Immature natural killer cell (primary cell): ENCODE measurements around the gene HDAC10. TPM values are rescaled to one million over a fixed set of nuclear protein-coding genes. Genes with fewer than 3 reads are reported as not detected.
A peak's percentile ranks its signal among the peaks of the same experiment; 100 is the strongest.

Experiments used
- DNase-seq, 3 donors: peaks; one replicate each; pipeline ENCODE4 v3.0.0; 2022; ENCODE audit warnings: mixed read lengths in 1 of 3
- H3K27ac Mint-ChIP-seq, 6 donors: one replicate each; pipeline ENCODE4 v1.8.0; 2020; ENCODE audit warnings: mixed read lengths in 6 of 6, mild to moderate bottlenecking in 5 of 6, inconsistent platforms in 4 of 6, moderate library complexity in 3 of 6
- H3K27me3 Mint-ChIP-seq, 3 donors: one replicate each; pipeline ENCODE4 v1.8.0; 2020 to 2021; ENCODE audit warnings: low read depth in 3 of 3, mild to moderate bottlenecking in 3 of 3, mixed read lengths in 3 of 3, moderate library complexity in 3 of 3, inconsistent platforms in 1 of 3
- H3K36me3 Mint-ChIP-seq, 3 donors: one replicate each; pipeline ENCODE4 v1.8.0; 2020; ENCODE audit warnings: mixed read lengths in 3 of 3, inconsistent platforms in 2 of 3, mild to moderate bottlenecking in 2 of 3
- H3K4me1 Mint-ChIP-seq, 2 donors: one replicate each; pipeline ENCODE4 v1.8.0; 2020; ENCODE audit warnings: inconsistent platforms in 2 of 2, mild to moderate bottlenecking in 2 of 2, mixed read lengths in 2 of 2, moderate library complexity in 1 of 2
- H3K4me3 Mint-ChIP-seq, 5 donors: one replicate each; pipeline ENCODE4 v1.8.0; 2020; ENCODE audit warnings: mild to moderate bottlenecking in 5 of 5, mixed read lengths in 5 of 5, inconsistent platforms in 3 of 5, moderate library complexity in 3 of 5
- H3K9me3 Mint-ChIP-seq, 6 donors: one replicate each; pipeline ENCODE4 v1.8.0; 2020; ENCODE audit warnings: mild to moderate bottlenecking in 6 of 6, mixed read lengths in 6 of 6, inconsistent platforms in 4 of 6, moderate library complexity in 3 of 6
- polyA plus RNA-seq, 3 donors: library from polyadenylated mRNA; unstranded; fragments of 300-500 nt; fragmentation: Illumina TruSeq; gene quantifications; one replicate each; pipeline ENCODE4 v1.2.3, GENCODE V29; 2021

HDAC10 gene
- polyA plus RNA-seq, 3 donors from 2014 or later = 10.0 to 13.4 (median 11.2) TPM

DNA sequence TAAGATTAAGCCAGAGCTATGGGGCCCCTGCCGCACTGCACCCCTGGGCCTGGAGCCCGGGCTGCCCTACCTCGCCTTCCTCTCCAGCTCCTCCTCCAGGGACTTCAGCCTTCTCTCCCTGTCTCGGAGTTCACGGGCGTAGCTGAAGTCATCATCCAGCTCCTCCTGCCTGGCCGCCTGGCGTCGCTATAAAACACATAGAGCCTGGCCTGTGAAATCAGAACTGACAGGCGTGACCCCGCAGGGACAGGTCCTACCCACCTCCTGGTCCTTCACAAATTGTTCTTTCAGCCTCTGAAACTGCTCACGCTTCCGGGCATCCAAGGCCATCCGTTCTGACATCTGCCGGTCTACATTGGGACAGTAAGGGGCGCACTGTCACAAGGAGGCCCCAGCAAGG, 27.0 kb downstream of the HDAC10 start:
- Mint-ChIP-seq H3K9me3 (no peaks in the 10 kb centered on the region), H3K27me3 (peaks cover 2 to 9% (median 3%) of the 10 kb centered on the region in 3 donors), H3K27ac (peak overlapping the region in 1 of 6 donors; percentile 4), H3K36me3 (peaks cover 0 to 20% (median 7%) of the 10 kb centered on the region in 3 donors), H3K4me1 (no peaks in the 10 kb centered on the region), H3K4me3 (no peak overlapping the region)
- DNase-seq = no peak

DNA sequence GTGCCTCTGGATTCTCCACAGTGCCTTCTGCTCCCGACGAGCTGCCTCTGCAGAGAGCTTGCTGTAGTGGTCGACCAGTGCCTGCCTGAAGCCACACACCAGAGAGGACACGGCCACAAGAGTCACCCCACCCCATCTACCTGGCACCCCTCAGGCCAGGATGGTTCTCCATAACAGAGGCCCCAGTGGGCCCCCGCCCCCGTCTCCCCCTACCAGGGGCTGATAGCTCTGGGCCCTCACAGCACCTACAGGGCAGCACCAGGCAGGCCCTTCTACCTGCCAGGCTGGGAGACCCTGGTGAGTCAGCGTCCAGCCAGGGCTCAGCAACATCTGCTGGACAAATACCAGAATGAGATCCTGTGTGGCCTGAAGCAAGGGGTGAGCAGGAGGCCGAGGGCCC, 28.6 kb downstream of the HDAC10 start:
- Mint-ChIP-seq H3K4me1 (no peaks in the 10 kb centered on the region), H3K36me3 (peaks cover 0 to 18% (median 0%) of the 10 kb centered on the region in 3 donors), H3K4me3 (no peak overlapping the region), H3K9me3 (no peaks in the 10 kb centered on the region), H3K27me3 (peaks cover 3 to 9% (median 7%) of the 10 kb centered on the region in 3 donors), H3K27ac (no peak overlapping the region)
- no peak for DNase-seq

DNA sequence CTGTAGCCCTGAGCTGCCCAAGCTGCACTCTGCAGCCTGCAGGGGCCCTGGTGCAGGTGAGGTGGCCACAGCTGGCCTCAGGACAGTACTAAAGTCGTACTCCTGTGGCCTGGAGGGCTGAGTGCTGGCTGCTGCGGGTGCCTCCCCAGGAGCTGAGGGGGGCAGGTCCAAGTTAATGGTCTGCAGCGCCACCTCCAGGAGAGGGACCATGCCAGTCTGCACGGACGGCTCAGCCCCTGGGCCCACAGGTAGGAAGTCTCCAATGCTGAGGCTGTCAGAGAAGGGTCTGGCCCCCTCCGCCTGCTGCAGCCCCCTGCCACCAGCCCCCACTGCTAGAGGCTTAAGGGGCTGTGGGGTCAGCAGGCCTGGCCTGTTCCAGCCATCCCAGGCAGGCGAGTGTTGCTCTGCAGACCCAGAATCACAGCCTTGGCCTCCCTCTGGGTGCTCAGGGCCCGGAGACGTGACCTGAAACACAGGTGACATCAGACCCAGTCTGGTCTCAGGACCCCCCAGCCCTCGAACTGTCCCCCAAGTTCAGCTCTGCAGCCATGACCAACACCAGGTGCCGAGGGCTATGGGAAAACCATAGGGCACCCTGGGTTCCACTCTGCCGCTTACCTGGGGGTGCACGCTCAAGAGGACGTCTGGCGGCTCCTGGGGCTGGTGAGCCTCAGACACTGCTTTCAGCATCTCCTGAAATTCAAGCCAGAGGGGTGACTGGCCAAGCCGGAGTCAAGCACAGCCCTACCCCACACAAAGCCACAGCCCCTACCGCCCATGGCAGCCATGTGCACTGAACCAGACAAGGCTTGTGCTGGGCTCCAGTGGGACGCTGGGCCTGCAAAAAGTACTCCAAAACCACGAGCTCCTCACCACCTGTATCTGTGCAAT, 29.4 kb downstream of the HDAC10 start:
- Mint-ChIP-seq H3K4me1 (no peaks in the 10 kb centered on the region), H3K27ac (no peak overlapping the region)
- DNase-seq = no peak

DNA sequence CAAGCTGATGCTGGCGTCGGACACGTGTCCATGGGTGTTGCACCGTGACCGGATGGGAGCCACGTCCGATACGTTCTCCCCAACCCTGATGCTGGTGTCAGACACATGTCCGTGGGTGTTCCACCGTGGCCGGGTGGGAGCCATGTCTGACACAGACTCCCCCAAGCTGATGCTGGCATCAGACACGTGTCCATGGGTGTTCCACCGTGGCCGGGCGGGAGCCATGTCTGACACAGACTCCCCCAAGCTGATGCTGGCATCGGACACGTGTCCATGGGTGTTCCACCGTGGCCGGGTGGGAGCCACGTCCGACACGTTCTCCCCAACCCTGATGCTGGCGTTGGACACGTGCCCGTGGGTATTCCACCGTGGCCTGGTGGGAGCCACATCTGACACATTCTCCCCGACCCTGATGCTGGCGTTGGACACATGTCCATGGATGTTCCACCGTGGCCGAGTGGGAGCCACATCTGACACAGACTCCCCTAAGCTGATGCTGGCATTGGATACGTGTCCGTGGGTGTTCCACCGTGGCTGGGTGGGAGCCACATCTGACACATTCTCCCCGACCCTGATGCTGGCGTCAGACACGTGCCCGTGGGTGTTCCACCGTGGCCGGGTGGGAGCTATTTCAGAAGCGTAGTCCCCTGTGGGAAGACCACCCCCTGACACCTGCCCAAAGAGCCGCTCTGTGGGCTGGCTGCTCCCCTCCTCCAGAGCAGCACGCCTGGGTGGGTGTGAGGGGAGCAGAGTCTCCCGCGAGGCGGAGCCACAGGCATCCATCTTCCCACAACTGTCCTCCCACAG, 30.3 kb downstream of the HDAC10 start:
- Mint-ChIP-seq H3K27me3 (peaks cover 3 to 15% (median 10%) of the 10 kb centered on the region in 3 donors), H3K4me3 (no peak overlapping the region), H3K36me3 (peaks cover 0 to 24% (median 0%) of the 10 kb centered on the region in 3 donors), H3K9me3 (no peaks in the 10 kb centered on the region), H3K27ac (peak overlapping the region in 1 of 6 donors; percentile 23), H3K4me1 (no peaks in the 10 kb centered on the region)
- DNase-seq = no peak

More for the DNA sequence above, 29.4 kb downstream of the HDAC10 start:
- Mint-ChIP-seq H3K27me3 (peaks cover 3 to 12% (median 9%) of the 10 kb centered on the region in 3 donors), H3K4me3 (no peak overlapping the region), H3K36me3 (peaks cover 0 to 21% (median 0%) of the 10 kb centered on the region in 3 donors), H3K9me3 (no peaks in the 10 kb centered on the region)

DNA sequence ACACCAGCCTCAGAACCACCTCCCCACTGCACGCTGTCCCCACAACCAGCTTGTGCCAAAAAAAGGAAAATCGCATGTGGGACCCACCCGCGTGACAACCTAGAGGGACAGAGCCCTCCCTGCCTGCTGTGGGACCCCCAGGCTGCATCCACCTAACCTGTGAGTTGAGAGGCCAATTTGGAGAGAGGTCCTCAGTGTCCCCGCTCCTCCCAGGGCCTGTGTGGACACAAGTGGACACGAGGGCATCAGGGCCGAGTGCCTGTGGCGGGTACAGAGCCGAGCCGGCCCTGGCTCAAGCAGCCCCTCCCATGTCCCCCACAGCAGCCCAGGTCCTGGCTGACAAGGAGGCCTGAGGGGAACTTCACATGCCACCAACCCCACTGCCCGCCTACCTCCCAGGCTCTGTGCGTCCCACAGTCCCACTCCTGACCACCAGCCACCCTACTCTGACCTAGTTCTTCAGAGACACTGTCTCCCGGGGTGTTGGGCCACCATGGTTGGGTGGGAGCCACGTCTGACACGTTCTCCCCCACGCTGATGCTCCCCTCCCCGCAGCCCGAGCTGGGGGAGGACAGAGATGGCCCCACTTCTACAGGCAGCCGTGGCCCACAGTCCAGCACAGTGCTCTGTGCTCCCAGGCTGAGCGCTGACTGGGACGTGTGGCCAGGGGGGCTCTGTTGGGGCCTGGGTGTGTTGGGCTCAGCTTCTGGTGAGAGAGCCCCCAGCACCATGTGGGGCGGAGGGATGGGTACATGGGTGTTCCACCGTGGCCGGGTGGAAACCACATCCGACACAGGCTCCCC, 31.1 kb downstream of the HDAC10 start:
- Mint-ChIP-seq H3K9me3 (no peaks in the 10 kb centered on the region), H3K4me1 (peaks cover 0 to 2% of the 10 kb centered on the region in 2 donors), H3K27me3 (peaks cover 3 to 18% (median 10%) of the 10 kb centered on the region in 3 donors), H3K36me3 (peaks cover 0 to 24% (median under 1%) of the 10 kb centered on the region in 3 donors), H3K27ac (peak overlapping the region in 1 of 6 donors; percentile 39), H3K4me3 (no peak overlapping the region)
- DNase-seq = no peak

DNA sequence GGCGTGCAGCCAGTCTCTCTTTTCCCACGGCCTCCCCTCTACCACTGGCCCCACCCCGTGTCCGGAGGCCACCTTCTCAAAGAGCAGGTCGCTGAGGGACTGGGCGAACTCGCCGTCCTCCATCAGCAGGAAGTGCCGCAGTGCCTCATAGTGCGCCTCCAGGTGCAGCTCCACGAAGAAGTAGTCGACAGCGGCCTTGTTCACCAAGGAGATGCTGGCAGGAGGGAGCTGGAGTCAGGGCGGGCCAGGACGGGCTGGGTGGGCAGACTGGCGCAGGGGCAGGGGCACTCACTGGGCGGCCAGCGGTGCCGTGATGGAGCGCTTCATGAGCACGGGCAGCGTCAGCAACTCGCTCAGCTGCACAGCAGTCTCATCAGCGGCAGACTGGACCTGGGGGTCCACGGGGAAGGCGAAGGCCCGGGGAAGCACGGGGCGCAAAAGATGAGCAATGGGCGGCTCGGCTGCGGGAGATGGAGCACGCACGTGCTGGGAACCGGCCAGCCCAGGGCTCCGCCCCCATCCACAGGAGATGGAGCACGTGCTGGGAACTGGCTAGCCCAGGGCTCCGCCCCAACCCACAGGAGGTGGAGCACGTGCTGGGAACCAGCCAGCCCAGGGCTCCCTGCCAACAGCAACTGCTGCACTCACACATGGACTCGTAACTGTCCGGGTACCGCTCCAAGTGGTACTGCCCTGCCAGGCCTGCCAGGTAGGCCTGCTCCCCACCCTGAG, 31.9 kb downstream of the HDAC10 start:
- DNase-seq = no peak
- Mint-ChIP-seq H3K27ac (no peak overlapping the region), H3K4me3 (no peak overlapping the region), H3K36me3 (peaks cover 0 to 25% (median 5%) of the 10 kb centered on the region in 3 donors), H3K27me3 (peaks cover 3 to 18% (median 6%) of the 10 kb centered on the region in 3 donors), H3K4me1 (peaks cover 3 to 6% of the 10 kb centered on the region in 2 donors), H3K9me3 (no peaks in the 10 kb centered on the region)

DNA sequence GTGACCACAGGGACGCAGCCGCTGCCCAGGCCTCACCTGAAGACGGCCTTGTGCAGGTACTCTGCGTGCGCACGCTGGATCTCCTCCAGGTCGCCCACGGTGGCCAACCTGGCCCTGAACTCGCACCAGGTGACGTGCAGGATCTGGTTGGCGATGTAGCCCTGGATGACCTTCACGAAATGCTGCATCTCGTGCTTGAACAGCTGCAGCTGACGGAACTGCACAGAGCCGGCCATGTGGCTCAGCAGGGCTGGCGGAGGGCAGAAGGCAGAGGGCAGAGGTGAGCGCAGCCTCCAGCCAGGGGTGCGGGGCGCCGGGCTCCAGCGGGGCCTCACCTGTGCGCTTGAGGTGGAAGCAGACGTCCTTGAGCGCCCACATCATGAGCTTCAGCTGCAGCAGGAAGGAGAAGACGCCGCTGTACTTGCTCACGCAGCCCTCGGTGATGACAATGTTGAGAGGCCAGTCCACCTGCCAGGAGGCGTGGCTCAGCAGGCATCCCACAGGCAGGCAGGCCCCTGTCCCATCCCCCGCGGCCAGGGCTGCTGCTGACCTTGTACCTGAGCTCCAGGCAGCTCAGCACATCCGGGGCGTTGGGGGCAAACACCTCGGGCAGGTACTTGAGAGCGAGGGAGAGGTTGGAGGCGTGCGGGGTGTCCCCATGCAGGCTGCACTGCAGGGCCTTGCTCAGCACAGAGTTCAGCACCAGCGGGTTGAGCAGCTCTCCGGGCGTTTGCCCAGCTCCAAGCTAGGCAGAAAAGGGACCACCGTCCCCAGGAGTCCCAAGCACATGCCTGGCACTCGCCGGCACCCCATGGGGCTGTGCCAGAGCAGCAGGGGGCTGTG, 32.7 kb downstream of the HDAC10 start:
- Mint-ChIP-seq H3K27me3 (peaks cover 3 to 18% (median 5%) of the 10 kb centered on the region in 3 donors), H3K9me3 (no peaks in the 10 kb centered on the region), H3K36me3 (peaks cover 0 to 20% (median 5%) of the 10 kb centered on the region in 3 donors), H3K4me3 (no peak overlapping the region), H3K27ac (no peak overlapping the region), H3K4me1 (peaks cover 5 to 7% of the 10 kb centered on the region in 2 donors)
- DNase-seq = no peak

DNA sequence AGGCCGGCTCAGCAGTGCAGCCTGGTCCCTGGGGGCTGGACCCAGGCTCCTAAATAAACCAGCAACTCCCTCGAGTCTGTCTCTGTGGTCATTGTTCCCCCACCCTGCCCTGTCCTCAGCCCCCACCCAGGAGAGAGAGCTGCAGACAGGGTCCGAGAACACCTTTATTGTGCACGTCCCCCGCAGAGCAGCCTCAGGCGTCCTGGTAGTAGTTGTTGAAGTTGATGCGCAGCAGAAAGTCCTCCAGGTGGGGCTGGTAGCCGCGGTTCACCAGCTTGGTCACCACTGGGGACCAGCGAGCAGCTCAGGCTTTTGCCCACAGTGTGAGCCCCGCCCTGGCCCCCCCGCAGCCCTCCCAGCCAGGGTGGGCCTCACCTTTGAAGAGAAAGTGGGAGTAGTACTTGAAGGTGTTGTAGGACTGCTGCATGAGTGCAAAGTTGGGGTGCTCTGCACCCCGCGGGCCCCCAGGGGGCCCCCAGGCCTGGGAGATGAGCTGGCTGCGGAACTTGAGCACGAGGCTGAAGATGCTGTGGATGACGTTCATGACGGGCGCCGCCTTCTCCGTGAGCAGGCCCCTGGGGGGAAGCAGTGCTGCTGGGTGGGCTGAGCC, 33.4 kb downstream of the HDAC10 start:
- H3K27ac Mint-ChIP-seq = no peak overlapping the region

DNA sequence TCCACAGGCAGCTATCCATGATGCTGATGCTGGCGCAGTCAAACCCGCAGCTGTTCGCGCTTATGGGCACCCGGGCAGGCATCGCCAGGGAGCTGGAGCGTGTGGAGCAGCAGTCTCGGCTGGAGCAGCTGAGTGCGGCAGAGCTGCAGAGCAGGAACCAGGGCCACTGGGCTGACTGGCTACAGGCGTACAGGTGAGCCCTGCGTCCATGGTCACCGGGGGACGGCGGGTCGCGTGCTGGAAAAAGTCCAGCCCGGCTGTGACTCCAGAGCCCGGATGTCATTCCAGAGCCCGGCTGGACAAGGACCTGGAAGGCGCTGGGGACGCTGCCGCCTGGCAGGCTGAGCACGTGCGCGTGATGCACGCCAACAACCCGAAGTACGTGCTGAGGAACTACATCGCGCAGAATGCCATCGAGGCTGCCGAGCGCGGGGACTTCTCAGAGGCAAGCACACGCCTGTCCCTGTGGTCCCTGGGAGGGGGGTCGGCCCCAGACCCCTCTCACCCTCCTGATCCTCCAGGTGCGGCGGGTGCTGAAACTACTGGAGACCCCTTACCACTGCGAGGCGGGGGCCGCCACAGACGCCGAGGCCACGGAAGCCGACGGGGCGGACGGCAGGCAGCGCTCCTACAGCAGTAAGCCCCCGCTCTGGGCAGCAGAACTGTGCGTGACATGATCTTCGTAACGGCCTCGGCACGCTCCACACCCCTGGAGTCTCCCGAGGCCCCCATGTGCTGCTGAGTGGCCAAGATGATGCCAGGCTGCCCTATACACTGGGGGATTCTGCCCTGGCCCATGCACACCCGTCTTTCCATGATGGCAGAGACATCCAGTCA, 34.2 kb downstream of the HDAC10 start:
- Mint-ChIP-seq H3K36me3 (peaks cover 0 to 28% (median 11%) of the 10 kb centered on the region in 3 donors), H3K9me3 (no peaks in the 10 kb centered on the region), H3K4me3 (no peak overlapping the region), H3K4me1 (peaks cover 10 to 22% of the 10 kb centered on the region in 2 donors), H3K27me3 (peaks cover 5 to 18% (median 8%) of the 10 kb centered on the region in 3 donors), H3K27ac (no peak overlapping the region)
- no peak for DNase-seq

More for the DNA sequence above, 33.4 kb downstream of the HDAC10 start:
- H3K36me3 Mint-ChIP-seq = peaks cover 0 to 22% (median 8%) of the 10 kb centered on the region in 3 donors
- no peak for DNase-seq
- peaks cover 5 to 18% (median 8%) of the 10 kb centered on the region in 3 donors for H3K27me3 Mint-ChIP-seq
- no peak overlapping the region for H3K4me3 Mint-ChIP-seq
- H3K9me3 Mint-ChIP-seq = no peaks in the 10 kb centered on the region
- peaks cover 10 to 15% of the 10 kb centered on the region in 2 donors for H3K4me1 Mint-ChIP-seq

DNA sequence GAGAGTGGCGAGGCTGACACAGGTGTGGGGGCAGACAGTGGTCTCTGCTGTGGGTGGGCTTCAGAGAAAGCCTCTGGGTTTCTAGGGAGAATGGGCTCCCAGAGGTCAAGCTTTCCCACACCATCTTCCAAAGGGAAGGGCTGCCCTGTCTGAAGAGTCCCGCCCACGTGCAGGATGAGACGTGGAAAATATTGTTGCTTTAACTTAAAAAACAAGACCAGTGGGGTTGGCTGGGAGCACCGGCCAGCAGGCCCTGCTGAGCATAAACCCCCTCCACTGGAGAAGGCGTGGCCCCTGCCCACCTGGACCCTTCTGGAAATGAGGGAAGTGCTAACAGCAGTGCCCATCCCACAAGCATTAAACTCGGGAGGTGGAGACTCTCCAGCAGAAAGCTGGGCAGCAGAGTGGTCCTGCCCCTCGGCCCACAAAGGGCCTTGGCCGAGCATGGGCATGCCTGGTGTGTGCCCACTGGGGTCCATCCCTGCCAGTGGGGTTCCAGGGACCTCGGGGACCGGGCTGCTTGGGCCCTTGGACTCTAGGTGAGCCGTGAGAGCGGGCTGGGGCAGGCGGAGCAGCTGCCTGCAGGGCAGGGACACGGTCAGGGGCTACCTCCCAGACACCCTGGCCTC, 34.9 kb downstream of the HDAC10 start:
- H3K36me3 Mint-ChIP-seq = peaks cover 0 to 28% (median 11%) of the 10 kb centered on the region in 3 donors
- H3K4me3 Mint-ChIP-seq = no peak overlapping the region

More for the DNA sequence above, 34.9 kb downstream of the HDAC10 start:
- no peak for DNase-seq
- Mint-ChIP-seq H3K4me1 (peaks cover 10 to 24% of the 10 kb centered on the region in 2 donors), H3K27me3 (peaks cover 5 to 18% (median 8%) of the 10 kb centered on the region in 3 donors), H3K9me3 (no peaks in the 10 kb centered on the region), H3K27ac (peak overlapping the region in 2 of 6 donors; percentile 55 to 56)
